Adrenal gland (tissue), 5 donors: ENCODE measurements around the gene PCGF3.

Experiments used
- POLR2A ChIP-seq, 2 donors: fragments of 450-650 bp; IDR thresholded peaks; one replicate each; pipeline ENCODE4 v1.6.1; 2017; ENCODE audit warnings: antibody characterized with exemption in 2 of 2, mild to moderate bottlenecking in 2 of 2, moderate library complexity in 1 of 2
- TF ChIP-seq, protein P1 (sequence below), 6 experiments: fragments of 450-650 bp in 4 of 6; fragments of 200-600 bp in 2 of 6; sonication (generic) in 1 of 6; IDR thresholded peaks; 1 replicate in 5 of 6; 2 replicates in 1 of 6; pipeline versions ENCODE4 v1.5.1 to v1.8.0; 2016 to 2021; ENCODE audit warnings: antibody characterized with exemption in 6 of 6, mild to moderate bottlenecking in 2 of 6, moderate library complexity in 1 of 6
- donor health status: DM: no; HTN: no; CAD: no.

DNA sequence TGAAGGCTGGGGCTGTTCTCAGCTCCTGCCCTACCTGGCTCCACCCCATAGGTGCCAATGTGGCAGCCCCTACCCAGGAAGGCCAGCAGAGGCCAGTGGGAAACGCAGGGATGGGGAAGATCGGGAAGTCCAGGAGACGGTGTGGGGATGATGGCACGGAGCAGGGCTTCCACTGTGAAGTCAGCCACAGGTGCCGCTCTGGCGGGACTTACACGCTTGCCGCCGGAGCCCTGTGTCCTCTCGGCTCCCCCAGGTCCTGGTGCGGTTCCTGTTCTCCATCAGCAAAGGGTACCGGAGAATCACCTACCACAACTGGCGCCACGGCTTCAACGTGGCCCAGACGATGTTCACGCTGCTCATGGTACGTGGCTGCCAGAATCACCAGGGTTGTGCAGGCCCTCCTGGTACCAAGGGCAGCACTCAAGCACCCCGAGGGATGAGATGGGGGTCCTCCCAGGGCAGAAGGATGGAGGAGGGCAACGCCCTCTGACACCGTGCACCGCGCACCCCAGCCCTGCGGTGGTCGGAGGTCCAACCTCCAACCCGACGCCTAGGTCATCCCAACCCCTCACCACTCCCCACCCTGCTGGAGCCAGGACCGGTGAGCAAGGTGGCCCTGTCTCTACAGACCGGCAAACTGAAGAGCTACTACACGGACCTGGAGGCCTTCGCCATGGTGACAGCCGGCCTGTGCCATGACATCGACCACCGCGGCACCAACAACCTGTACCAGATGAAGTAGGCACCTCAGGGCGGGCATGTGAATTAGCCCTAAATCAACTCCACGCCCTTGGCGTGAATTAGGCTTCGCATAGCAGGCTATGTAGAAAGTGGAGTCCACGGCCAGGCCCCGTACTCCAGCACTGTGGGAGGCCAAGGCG, 43.5 kb upstream of the PCGF3 start:
- TF ChIP-seq, protein P1, sequence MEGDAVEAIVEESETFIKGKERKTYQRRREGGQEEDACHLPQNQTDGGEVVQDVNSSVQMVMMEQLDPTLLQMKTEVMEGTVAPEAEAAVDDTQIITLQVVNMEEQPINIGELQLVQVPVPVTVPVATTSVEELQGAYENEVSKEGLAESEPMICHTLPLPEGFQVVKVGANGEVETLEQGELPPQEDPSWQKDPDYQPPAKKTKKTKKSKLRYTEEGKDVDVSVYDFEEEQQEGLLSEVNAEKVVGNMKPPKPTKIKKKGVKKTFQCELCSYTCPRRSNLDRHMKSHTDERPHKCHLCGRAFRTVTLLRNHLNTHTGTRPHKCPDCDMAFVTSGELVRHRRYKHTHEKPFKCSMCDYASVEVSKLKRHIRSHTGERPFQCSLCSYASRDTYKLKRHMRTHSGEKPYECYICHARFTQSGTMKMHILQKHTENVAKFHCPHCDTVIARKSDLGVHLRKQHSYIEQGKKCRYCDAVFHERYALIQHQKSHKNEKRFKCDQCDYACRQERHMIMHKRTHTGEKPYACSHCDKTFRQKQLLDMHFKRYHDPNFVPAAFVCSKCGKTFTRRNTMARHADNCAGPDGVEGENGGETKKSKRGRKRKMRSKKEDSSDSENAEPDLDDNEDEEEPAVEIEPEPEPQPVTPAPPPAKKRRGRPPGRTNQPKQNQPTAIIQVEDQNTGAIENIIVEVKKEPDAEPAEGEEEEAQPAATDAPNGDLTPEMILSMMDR (IDR thresholded peaks at IDR 0.05): no peak
- no peak for TF ChIP-seq POLR2A (IDR thresholded peaks at IDR 0.05)
